GM21423 (cell line): ENCODE measurements around the gene HCN2.

Experiments used
- ATAC-seq: cut with Tn5 transposase; IDR thresholded peaks from one replicate; pipeline ENCODE4 v1.9.1; 2021; ENCODE audit warnings: mild to moderate bottlenecking, moderate library complexity; ENCODE audit not compliant: unreplicated experiment

HCN2 gene

DNA sequence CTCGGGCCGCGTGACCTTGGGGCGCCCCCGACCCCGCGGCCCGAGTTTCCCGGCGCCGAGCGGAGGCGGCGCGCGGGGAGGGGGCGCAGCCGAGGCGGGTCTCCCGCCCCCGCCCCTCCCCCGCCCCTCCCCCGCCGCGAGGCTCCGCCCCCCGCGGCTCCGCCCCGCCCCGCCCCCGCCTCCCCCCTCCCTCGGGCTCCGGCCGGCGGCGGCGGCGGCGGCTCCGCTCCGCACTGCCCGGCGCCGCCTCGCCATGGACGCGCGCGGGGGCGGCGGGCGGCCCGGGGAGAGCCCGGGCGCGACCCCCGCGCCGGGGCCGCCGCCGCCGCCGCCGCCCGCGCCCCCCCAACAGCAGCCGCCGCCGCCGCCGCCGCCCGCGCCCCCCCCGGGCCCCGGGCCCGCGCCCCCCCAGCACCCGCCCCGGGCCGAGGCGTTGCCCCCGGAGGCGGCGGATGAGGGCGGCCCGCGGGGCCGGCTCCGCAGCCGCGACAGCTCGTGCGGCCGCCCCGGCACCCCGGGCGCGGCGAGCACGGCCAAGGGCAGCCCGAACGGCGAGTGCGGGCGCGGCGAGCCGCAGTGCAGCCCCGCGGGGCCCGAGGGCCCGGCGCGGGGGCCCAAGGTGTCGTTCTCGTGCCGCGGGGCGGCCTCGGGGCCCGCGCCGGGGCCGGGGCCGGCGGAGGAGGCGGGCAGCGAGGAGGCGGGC, at the start of gene HCN2:
HCN2 (plus strand) TSS at position 189 of the 703 bp plus-strand sequence; CDS start at position 254, 65 bp downstream.
- no peak for ATAC-seq

DNA sequence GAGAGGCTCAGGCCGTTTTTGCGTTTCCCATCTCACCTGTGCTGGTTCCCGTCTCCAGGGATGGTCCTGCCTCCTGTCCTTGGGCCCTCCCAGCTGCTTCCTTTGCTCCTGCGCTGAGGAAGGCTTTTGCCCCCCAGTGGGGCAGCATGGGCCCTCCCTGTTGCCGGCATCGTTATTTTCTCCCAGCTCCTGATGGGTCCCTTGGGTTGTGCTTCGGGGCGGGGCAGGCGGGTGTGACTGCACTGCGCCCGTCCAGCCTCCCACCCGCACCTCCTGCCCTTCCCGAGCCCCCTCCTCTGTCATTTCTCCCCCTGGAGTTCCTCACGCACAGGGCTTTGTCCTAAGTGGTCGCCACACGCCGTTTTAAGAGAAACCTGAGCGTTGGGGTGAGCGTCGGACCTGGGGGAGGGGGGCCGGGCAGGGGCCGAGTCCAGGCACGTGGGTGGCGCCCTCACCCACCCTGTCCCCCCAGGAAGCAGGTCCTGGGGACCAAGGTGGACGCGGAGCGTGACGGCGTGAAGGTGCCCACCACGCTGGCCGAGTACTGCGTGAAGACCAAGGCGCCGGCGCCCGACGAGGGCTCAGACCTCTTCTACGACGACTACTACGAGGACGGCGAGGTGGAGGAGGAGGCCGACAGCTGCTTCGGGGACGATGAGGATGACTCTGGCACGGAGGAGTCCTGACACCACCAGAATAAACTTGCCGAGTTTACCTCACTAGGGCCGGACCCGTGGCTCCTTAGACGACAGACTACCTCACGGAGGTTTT, 48.6 kb upstream of the HCN2 start:
- no peak for ATAC-seq

DNA sequence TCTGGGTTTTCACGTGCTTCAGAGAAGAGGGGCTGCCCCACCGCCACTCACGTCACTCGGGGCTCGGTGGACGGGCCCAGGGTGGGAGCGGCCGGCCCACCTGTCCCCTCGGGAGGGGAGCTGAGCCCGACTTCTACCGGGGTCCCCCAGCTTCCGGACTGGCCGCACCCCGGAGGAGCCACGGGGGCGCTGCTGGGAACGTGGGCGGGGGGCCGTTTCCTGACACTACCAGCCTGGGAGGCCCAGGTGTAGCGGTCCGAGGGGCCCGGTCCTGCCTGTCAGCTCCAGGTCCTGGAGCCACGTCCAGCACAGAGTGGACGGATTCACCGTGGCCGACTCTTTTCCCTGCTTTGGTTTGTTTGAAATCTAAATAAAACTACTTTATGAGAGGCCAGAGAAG, 48.0 kb upstream of the HCN2 start:
- ATAC-seq = no peak

DNA sequence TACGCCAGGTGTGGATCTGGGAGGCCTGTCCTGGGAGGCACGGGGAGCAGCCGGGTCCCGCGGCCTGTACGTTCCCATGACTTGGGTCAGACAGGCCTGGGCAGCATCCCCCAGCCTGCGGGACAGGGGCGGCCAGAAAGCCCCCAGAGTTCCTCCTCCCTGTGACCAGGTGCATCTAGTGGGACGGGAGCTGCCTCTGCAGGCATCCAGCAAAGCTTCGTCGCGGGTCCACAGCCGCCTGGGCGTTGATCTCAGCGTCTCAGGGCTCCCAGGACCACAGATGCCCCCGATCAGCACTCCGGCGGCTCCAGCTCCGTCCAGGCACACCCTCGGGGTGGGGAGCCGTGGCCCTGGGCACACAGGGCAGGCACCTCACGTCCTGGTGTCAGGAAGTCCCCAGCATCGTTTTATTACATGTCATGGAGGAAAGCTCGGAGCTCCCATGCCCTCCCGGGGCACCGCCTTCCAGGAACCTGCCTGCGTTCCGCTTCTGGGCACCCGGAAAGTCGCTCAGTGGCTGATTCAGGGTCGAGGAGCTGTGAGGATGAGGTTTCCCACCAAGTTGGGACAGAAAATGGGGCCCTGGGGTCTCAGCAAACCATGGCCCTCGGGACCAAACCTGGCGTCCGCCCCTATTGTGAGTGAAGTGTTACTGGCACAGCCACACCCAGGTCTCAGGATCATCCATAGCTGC, 47.4 kb upstream of the HCN2 start:
- no peak for ATAC-seq

DNA sequence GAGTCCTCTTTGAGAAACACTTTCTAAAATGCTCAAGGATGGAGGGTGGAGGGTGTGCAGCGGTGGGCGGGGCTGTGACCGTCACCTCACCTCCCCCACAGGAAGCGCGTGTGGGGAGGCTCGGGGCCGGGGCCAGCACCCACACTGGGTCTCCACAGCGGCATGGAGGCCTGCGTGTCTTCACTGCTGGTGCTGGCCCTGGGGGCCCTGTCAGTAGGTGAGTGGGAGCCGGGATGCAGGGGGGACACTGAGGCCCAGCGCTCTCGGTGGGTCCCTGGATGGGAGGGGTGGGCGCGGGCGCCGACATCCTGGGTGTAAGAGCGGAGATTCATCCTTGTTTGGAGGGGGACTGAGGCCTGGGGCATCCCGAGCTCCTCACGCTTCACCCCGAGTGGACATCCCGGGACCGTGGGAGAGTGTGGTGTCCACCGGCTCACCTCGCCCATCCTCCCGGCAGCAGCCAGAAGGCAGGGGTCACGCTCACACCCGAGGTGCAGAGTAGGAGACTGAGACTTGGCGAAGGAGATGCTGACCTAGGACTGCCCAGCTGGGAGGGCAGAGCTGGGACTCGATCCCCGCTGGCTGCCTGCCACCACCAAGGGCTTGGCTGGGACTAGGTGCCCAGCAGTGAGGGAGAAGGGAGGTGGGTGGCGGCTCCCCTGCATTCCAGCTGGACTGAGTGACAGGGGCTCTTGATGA, 45.6 kb upstream of the HCN2 start, which contains the start of gene GZMM:
GZMM (plus strand) TSS at position 144 of the 699 bp plus-strand sequence; CDS start at position 163, 19 bp downstream.
- no peak for ATAC-seq

DNA sequence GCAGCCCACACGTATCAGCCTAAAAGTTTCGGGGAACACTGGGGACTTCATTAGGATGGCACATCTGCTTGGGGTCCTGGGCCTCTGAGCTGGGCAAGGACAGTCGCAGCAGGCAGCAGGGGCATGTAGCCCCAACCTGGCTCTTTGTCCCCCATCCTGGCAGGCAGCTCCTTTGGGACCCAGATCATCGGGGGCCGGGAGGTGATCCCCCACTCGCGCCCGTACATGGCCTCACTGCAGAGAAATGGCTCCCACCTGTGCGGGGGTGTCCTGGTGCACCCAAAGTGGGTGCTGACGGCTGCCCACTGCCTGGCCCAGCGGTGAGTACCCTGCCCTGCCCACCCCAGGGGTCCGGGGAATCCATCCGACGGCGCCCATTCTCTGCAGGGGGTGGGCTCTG, 42.6 kb upstream of the HCN2 start:
- ATAC-seq = no peak

DNA sequence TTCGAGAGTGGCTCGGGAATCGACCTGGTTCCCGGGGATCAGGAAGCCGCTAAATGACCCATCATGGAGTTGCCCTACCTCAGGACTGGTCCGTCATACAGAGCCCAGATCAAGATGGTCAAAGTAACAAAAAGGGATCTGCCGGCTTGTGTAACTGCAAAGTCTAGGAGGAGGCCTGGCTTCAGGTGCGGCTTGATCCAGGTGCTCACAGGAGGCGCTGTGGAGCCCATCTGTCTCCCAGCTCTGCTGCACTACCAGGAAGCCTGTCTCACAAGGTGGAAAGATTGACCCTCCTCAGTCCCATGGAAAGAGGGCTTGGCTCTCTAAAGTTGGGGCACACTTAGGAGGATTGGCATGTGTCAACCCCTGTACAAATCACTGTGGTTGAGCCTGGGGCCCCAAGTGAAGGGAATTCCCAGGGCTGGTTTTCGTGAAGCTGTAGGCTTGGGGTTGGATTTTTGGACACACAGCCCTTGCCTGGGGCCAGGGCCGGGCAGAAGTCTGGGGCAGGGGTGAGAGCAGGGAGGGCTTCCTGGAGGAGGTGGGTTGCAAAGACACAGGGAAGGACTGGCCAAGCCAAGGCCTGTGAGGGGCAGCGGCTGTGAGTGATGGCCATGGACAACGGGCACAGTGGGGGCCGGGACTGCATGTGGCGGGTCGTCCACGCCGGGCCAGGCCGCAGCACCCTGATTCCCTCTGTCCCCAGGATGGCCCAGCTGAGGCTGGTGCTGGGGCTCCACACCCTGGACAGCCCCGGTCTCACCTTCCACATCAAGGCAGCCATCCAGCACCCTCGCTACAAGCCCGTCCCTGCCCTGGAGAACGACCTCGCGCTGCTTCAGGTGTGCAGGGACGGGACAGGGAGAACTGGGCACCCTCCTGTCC, 41.6 kb upstream of the HCN2 start:
- no peak for ATAC-seq

DNA sequence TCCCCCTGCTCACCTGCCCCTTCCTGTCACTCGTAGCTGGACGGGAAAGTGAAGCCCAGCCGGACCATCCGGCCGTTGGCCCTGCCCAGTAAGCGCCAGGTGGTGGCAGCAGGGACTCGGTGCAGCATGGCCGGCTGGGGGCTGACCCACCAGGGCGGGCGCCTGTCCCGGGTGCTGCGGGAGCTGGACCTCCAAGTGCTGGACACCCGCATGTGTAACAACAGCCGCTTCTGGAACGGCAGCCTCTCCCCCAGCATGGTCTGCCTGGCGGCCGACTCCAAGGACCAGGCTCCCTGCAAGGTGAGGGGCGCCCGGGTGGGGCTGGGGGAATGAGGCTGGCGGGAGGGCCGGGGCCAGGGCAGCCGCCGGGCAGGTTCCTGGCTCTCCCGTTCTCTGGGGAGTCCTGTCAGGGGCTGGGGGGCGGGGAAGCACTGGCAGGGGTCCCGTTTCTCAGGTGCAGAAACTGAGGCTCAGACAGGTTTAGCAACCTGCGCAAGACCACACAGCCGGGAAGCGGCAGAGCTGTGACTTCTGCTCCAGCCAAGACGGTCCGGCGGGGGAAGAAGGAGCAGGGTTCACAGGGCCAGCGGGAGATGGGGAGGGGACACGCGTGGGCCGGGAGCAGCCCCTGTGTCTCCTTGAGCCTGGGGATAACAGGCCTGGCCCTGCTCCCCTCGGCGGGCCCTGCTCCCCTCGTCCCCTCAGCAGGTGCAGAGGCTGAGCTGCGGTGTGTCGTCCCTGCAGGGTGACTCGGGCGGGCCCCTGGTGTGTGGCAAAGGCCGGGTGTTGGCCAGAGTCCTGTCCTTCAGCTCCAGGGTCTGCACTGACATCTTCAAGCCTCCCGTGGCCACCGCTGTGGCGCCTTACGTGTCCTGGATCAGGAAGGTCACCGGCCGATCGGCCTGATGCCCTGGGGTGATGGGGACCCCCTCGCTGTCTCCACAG, 40.5 kb upstream of the HCN2 start:
- ATAC-seq = no peak

DNA sequence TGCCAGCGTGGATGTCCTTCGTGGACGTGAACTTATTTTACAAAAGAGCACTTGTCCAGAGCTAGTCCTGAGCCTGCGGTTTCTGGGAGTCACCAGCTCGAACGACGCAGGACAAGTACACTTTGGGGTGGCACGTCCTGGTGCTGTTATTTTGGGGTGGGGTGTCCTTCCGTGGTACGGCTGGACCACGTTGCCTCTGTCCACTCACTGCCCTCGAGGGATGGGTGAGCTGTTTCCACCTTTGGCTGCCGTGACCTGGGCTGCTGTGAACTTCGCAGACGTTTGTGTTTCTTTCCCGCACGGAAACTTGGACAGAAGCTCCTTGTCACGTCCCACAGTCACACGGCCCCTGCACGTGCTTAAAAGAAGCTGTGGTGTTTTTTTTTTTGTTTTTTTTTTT, 34.9 kb upstream of the HCN2 start:
- no peak for ATAC-seq

DNA sequence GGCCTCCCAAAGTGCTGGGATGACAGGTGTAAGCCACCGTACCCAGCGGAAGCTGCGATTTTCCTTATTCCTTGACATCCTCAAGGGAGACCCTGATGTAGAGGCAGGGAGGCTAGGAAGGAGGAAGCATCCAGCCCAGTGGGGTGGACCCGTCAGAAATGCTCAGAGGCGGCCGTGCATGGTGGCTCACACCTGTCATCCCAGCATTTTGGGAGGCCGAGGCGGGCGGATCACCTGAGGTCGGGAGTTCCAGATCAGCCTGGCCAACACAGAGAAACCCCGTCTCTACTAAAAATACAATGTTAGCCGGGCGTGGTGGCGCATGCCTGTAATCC, 34.2 kb upstream of the HCN2 start:
- ATAC-seq = no peak

DNA sequence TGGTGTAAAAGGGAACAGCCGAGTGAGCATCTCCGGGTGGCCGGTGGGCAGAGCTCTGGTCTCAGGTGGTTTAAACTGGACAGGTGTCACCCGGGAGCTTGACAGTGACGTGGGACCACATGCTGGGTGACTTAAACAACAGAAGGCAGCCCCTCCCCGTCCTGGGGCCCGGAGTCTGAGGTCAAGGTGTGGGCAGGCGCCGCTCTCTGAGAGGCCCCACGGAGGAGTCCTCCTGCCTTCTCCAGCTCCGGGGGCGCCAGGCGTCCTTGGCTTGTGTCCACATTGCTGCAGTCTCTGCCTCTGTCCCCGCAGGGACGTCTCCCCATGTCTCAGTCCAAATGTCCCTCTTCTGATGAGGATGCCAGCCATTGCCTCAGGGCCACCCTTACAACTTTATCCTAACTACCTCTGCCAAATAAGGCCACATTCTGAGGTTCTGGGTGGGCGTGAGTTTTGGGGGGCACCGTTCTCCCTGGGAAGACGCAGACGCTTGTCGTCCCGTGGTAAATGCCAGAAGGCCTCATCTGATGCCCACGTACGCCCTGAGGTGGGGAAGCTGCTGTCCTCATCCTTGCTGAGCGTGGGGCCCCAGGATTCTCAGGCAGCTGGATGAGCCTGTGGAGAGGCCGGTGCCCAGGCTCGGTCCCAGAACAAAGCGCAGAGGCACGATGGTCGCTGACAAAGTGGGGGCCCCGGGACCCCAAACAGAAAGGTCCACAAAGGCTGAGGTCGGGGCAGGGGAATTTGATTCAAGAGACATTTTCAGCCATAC, 32.9 kb upstream of the HCN2 start:
- no peak for ATAC-seq

DNA sequence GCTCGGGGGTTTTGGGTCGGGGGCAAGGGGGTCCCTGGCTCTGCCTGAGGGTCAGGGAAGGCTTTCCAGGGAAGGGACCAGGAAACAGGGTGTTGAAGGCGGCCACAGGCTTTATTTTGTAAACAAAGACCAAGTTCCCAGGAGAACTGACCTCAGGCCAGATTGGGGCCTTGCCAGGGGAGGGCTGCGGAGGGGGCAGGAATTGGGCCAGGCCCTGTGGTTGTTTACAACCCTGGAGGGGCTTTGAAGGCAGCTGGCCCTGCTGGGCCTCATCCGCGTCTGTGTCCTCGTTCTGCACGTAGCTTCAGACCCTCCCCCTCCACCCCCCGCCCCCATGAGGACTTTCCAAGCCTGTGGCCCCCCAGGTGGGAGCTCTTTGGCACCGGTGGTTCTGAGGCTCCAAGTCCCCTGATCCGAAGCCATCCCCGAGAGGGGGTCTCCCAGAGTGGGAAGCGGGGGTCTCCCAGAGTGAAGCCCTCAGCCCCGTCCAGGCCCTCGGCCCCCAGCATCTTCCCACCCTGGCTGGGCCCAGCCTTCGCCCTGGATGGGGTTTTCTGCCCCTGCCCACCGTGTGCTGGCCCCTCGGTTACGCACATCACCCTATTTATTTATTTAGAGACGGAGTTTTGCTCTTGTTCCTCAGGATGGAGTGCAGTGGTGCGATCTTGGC, 30.8 kb upstream of the HCN2 start:
- ATAC-seq = no peak

DNA sequence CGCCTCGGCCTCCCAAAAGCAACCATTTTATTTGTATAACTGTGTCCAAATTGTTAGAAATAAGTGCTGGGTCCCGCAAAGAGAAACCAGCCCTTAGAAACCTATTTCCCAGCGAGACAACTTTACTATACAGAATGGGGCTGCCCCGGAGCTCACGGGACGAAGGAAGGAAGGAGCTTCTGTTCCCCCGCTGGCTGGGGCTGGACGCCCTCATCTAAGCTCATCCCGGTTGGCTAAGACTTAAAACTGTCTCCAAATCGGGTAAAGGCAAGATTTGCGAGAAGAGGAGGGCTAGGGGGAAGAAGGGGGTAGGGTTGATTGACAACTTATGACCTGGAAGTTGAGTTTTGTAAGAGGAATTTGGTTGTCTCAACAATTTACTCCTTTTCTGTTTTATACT, 29.6 kb upstream of the HCN2 start:
- no peak for ATAC-seq

DNA sequence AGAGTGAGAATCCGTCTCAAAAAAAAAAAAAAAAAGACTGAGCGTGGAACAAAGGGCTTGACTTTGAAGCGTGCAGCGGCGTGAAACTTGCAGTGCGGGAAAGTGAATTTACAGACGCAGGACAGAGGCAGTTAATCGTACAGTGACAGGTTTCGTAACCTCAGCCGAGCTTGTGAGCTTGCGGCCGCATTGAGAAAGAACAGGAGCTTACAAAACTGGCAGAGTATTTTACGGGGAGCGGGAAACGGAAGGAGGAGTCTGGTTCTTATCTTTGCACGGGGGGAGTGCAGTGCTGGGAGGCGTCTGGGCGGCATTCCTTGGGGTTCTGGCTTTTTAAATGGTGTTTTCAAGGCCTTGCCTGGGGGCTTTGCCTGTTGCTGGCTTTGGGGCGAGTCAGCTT, 23.3 kb upstream of the HCN2 start:
- ATAC-seq = no peak

DNA sequence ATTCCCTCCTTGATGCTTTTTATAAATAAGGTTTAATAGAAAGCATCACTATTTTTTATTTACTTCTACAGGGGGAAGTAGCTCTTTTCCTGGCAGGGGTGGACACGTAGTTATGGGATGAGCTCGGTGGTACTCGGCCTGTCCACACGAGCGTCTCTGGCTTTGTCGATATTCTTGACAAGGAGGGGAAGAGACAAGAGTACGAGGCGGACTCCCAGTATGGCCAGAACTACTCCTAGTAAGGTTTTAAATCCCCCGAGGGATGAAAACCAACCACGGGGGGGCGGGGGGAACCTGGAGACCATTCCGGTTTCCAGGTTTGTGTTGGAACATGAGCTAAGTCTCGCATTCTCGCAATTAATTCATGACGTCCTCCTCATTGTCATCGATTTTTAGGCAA, 22.8 kb upstream of the HCN2 start:
- ATAC-seq = no peak

DNA sequence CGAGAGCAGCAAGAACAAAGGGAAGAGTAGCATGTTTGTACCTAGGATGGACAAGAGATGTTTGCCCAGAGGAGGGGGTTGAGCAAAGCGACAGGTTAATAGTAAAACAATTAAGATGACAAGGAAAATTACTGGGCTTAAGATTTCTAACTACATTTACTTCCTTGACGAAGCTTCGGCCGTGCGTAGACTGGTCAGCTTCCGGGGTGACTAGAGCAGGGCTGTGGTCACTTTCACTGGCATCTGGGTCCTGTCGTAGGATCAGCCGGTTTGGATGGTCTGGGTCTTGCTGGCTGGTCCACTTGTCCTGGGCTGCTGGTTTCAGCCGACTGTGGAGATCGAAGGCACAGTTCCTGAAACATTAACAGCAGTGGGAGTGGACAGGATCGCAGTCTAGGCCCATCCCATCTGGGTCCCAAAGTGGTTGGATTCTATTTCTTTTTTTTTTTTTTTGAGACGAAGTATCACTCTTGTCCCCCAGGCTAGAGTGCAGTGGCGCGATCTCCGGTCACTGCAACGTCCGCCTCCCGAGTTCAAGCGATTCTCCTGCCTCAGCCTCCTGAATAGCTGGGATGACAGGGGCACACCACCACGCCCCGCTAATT, 22.3 kb upstream of the HCN2 start:
- no peak for ATAC-seq

DNA sequence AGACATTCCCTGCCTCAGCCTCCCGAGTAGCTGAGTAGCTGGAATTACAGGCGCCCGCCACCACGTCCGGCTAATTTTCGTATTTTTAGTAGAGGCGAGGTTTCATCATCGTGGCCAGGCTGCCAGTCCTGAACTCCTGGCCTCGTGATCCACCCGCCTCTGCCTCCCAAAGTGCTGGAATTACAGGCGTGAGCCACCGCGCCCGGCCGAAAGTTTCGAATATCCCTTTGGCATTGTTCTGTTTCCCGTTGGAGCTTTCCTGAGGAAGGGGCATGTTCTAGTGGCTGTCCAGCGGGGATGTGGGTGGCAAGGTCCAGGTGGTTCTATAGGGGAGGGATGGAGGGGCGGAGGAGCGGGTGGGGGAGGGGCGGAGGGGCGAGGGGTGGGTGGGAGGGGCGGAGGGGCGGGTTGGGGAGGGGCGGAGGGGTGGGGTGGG, 19.4 kb upstream of the HCN2 start:
- no peak for ATAC-seq
